ENCODE data around the gene NBPF4.

Gene NBPF4

GRCh38 chr1:108190686-108191416, 53.0 kb downstream of the NBPF4 start:
- DNase-seq (ENCODE audit: extremely low spot score) = no peak
- ChIA-PET POLR2A (no interaction called here), CTCF (no interaction called here)
- TF ChIP-seq CTCF (IDR thresholded peaks at IDR 0.05; ENCODE audit: control extremely low read depth, extremely low read depth, low read depth, missing control alignments) = no peak

GRCh38 chr1:108190001-108190634, 53.8 kb downstream of the NBPF4 start:
- DNase-seq (ENCODE audit: extremely low spot score) = no peak
- no peak for TF ChIP-seq CTCF (IDR thresholded peaks at IDR 0.05; ENCODE audit: control extremely low read depth, extremely low read depth, low read depth, missing control alignments)
- POLR2A ChIA-PET = no interaction called here
- CTCF ChIA-PET = no interaction called here

- TF ChIP-seq CTCF (IDR thresholded peaks at IDR 0.05; ENCODE audit: control extremely low read depth, extremely low read depth, low read depth, missing control alignments) = no peak
- POLR2A ChIA-PET = no interaction called here
- no peak for DNase-seq (ENCODE audit: extremely low spot score)
- CTCF ChIA-PET = no interaction called here
These were observed 55.1 kb downstream of the NBPF4 start for GRCh38 chr1:108188801-108189200.

- POLR2A ChIA-PET = no interaction called here
- no peak for DNase-seq (ENCODE audit: extremely low spot score)
- CTCF ChIA-PET = interaction anchor here (1.6 kb wide), 1 partner anchor 11 kb away, joined by 4 read pairs; no protein-coding TSS in a partner anchor
- no peak for TF ChIP-seq CTCF (IDR thresholded peaks at IDR 0.05; ENCODE audit: control extremely low read depth, extremely low read depth, low read depth, missing control alignments)
These were observed 60.7 kb downstream of the NBPF4 start for GRCh38 chr1:108182959-108183700.

- no peak for DNase-seq (ENCODE audit: extremely low spot score)
- no peak for TF ChIP-seq CTCF (IDR thresholded peaks at IDR 0.05; ENCODE audit: control extremely low read depth, extremely low read depth, low read depth, missing control alignments)
- ChIA-PET POLR2A (no interaction called here), CTCF (no interaction called here)
These were observed 64.9 kb downstream of the NBPF4 start for GRCh38 chr1:108179018-108179417.

Measured in GM10248 (cell line).